K562 (cell line): ENCODE measurements around the gene RAB3GAP2. TPM values are rescaled to one million over a fixed set of nuclear protein-coding genes. Genes with fewer than 3 reads are reported as not detected.

Experiments used
- ATAC-seq: fragments of 200-7000 bp; cut with Tn5 transposase; 3 replicates; pipeline ENCODE4 v1.9.1; 2020; ENCODE audit warnings: moderate library complexity
- BruUV-seq: library from RNA; stranded (reverse); fragments of 400-500 nt; replicated peaks from 2 replicates; lab custom pipeline; 2021; lab: Mats Ljungman, UMichigan
- CTCF ChIA-PET: fragments of 300-600 bp; formaldehyde crosslinking; extraction: SDS; loops from one replicate; lab custom pipeline; 2021; ENCODE audit warnings: low intra/inter-chr PET ratio; lab: Yijun Ruan, JAX
- POLR2A ChIA-PET: fragments of 300-600, 350-650 bp; sonication (Branson Sonifier 250); formaldehyde crosslinking; extraction: SDS; loops from one replicate; lab custom pipeline; 2021; ENCODE audit warnings: antibody characterized with exemption, inconsistent platforms; lab: Yijun Ruan, JAX
- DNase-seq, 4 experiments: peaks; one replicate each; pipeline versions ENCODE4 v3.0.0 to v3.0.0-alpha.2; 2011 to 2018; ENCODE audit warnings: low spot score in 3 of 4, mixed read lengths in 3 of 4; ENCODE audit errors: extremely low read depth in 1 of 4
- FAIRE-seq: peaks from 2 replicates; lab custom pipeline; 2011; peaks lifted over from hg19 to GRCh38; lab: Jason Lieb, UNC
- H2AFZ ChIP-seq: 2 replicates; pipeline ENCODE4 v1.6.0; 2011; ENCODE audit warnings: low read depth, low read length, control low read depth, inconsistent platforms
- H3K27ac ChIP-seq: fragments of 200-600 bp; 3 replicates; pipeline ENCODE4 v1.8.0; 2011; ENCODE audit warnings: low read depth, mild to moderate bottlenecking, control low read depth, inconsistent platforms, low read length, moderate library complexity, mixed read lengths; ENCODE audit errors: extremely low read depth
- H3K27me3 ChIP-seq, 2 experiments: fragments of 300-600 bp in 1 of 2; 2 replicates in 1 of 2; 3 replicates in 1 of 2; pipeline versions ENCODE4 v1.6.0 to v1.8.0; 2011; ENCODE audit warnings: inconsistent platforms in 2 of 2, low read length in 2 of 2, mild to moderate bottlenecking in 1 of 2, mixed read lengths in 1 of 2, moderate library complexity in 1 of 2; ENCODE audit not compliant: control insufficient read depth in 2 of 2, insufficient read depth in 2 of 2
- H3K36me3 ChIP-seq: fragments of 300-600 bp; 3 replicates; pipeline ENCODE4 v1.8.0; 2011; ENCODE audit warnings: mild to moderate bottlenecking, low read length, inconsistent platforms; ENCODE audit not compliant: control insufficient read depth, insufficient read depth
- H3K4me1 ChIP-seq, 2 experiments: fragments of 200-600 bp in 1 of 2; replicated peaks in 1 of 2; 2 replicates in 1 of 2; 3 replicates in 1 of 2; pipeline versions ENCODE4 v1.5.1 to v1.8.0; 2011; ENCODE audit warnings: inconsistent platforms in 2 of 2, low read length in 2 of 2, mild to moderate bottlenecking in 1 of 2, mixed read lengths in 1 of 2, moderate library complexity in 1 of 2; ENCODE audit not compliant: control insufficient read depth in 2 of 2, insufficient read depth in 2 of 2
- H3K4me2 ChIP-seq: 2 replicates; pipeline ENCODE4 v1.6.1; 2011; ENCODE audit warnings: low read length, control low read depth, inconsistent platforms, mixed read lengths; ENCODE audit not compliant: insufficient read depth
- H3K4me3 ChIP-seq: fragments of 200-600 bp; sonication (generic), shearing (Covaris generic); 2 replicates; pipeline ENCODE4 v1.5.1; 2016; ENCODE audit warnings: control low read depth, inconsistent platforms
- H3K79me2 ChIP-seq: fragments of 200-600 bp; 3 replicates; pipeline ENCODE4 v1.8.0; 2011; ENCODE audit warnings: low read length, inconsistent platforms; ENCODE audit not compliant: control insufficient read depth, insufficient read depth
- H3K9ac ChIP-seq, 2 experiments: 2 replicates each; pipeline versions ENCODE4 v1.6.0 to v1.6.1; 2011; ENCODE audit warnings: low read depth in 2 of 2, low read length in 2 of 2, control low read depth in 1 of 2, inconsistent platforms in 1 of 2, mild to moderate bottlenecking in 1 of 2, mixed read lengths in 1 of 2; ENCODE audit not compliant: insufficient read depth in 1 of 2
- H3K9me1 ChIP-seq: one replicate; pipeline ENCODE4 v1.6.0; 2011; ENCODE audit warnings: inconsistent platforms, mild to moderate bottlenecking, low read length, moderate library complexity; ENCODE audit not compliant: control insufficient read depth, insufficient read depth
- H3K9me3 ChIP-seq: replicated peaks from 2 replicates; pipeline ENCODE4 v1.5.1; 2011; ENCODE audit warnings: low read depth, low read length, inconsistent platforms; ENCODE audit not compliant: control insufficient read depth, insufficient read depth
- H4K20me1 ChIP-seq: replicated peaks from 2 replicates; pipeline ENCODE4 v1.6.1; 2011; ENCODE audit warnings: low read length, inconsistent platforms, mixed read lengths; ENCODE audit not compliant: control insufficient read depth, insufficient read depth
- WGBS: fragments of 100-300 bp; shearing (Covaris generic); methylation state at CpG from one replicate; pipeline ENCODE4 v1.1.6; 2016; ENCODE audit warnings: low coverage, mixed read lengths; ENCODE audit not compliant: insufficient coverage; ENCODE audit errors: missing lambda C conversion rate; 5-methylcytosine and 5-hydroxymethylcytosine counted together
- in situ Hi-C: fragments of 300-500 bp; cut with MboI; formaldehyde crosslinking; loops from 4 replicates; pipeline ENCODE4 v1.15.0; 2018; ENCODE audit warnings: inconsistent platforms, mixed read lengths
- intact Hi-C: fragments of 100-400 bp; cut with micrococcal nuclease; formaldehyde crosslinking; loops from 2 replicates; pipeline ENCODE4 v1.14.2; 2022
- polyA plus RNA-seq, 8 experiments: library from polyadenylated mRNA; depleted of rRNA in 4 of 8; stranded (reverse) in 5 of 8; unstranded in 3 of 8; fragments of >200 nt; fragmentation: Nextera tagmentation in 2 of 8; fragmentation: Illumina TruSeq in 1 of 8; extraction: Ambion mirVana in 2 of 8; extraction: Trizol in 1 of 8; gene quantifications; 2 replicates each; pipeline versions ENCODE4 v1.2.1 to v1.2.3, GENCODE V29; 2011 to 2014; ENCODE audit warnings: inconsistent platforms in 1 of 8, missing spikeins in 1 of 8
- total RNA-seq, 7 experiments: library from RNA; depleted of rRNA in 6 of 7; stranded (reverse); fragments of >200 nt in 6 of 7; fragmentation: Illumina TruSeq in 2 of 7; extraction: Trizol in 2 of 7; gene quantifications; 2 replicates each; pipeline versions ENCODE4 v1.2.1 to v1.2.3, GENCODE V29; 2011 to 2021; ENCODE audit warnings: low replicate concordance in 1 of 7
- TF ChIP-seq, protein P1 (sequence below), 2 experiments: fragments of 450-650 bp in 1 of 2; sonication (generic) in 1 of 2; formaldehyde crosslinking in 1 of 2; IDR thresholded peaks; 2 replicates each; pipeline versions ENCODE4 v1.7.1 to v1.9.0; 2016 to 2022; ENCODE audit warnings: inconsistent platforms in 1 of 2, mild to moderate bottlenecking in 1 of 2, missing genetic modification reagents in 1 of 2
- TF ChIP-seq, protein P2 (sequence below), 2 experiments: fragments of 150-350 bp in 1 of 2; IDR thresholded peaks; 2 replicates each; pipeline ENCODE4 v1.6.1; 2012 to 2016; ENCODE audit warnings: low read depth in 2 of 2, low read length in 2 of 2, mild to moderate bottlenecking in 1 of 2, moderate library complexity in 1 of 2

RAB3GAP2 gene
- total and polyA plus RNA-seq, 9 of the 15 experiments (the other 6 are each of a cell fraction or from before 2014, with no cell fraction given): 14.1 to 69.1 (median 32.2) TPM

DNA sequence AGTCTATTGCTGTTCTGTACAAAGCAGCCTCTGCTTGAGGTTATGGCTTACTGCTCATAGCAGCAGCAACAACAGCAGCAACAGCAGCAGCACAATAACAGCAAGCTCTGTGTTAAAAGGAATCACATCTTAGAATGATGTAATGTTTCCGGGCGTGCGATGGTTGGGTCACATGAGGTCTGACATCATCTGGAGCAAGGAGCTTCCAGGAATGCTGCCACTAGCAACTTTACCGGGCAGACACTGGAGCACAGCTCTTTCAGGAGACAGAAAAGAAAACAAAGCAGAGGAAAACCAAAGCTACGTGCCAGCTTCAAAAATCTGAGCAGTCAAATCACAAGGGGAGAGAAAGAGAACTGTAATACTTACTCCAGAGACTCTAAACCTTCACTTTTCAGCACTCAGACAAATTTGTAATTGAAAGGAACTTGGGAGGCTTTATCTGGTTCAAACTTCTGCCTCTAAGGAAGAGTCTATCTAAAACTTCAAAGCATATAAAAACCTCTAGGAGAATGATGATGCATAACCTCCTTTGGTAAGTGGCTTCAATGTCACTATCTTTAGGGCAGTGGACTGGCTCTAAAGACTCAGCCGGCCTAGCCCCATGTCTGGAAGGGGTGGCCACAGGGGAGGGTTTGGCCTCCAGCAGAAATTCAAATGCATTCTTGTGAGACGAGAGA lies 28.3 kb upstream of the RAB3GAP2 start:
- no peaks in the 10 kb centered on the region for H4K20me1 ChIP-seq
- in situ Hi-C loops: no loop called here
- CTCF ChIA-PET: no interaction called here
- H3K9me1 ChIP-seq: no peaks in the 10 kb centered on the region
- BruUV-seq: TSS peak; percentile 97
- H3K9me3 ChIP-seq: no peaks in the 10 kb centered on the region
- H3K36me3 ChIP-seq: no peaks in the 10 kb centered on the region
- peak overlapping the region; percentile 7 to 58; a peak in 3 of 4 replicates for H3K9ac ChIP-seq
- H2AFZ ChIP-seq: peak overlapping the region; percentile 68
- POLR2A ChIA-PET: interaction anchor here (0.6 to 1.1 kb wide), 8 partner anchors 10 to 254 kb away, joined by 3 to 9 read pairs (median 4); partner anchors contain the start of genes EPRS1 and RAB3GAP2
- DNase-seq (peak; percentile 38 to 82 (median 52)), FAIRE-seq (peak; percentile 78), ATAC-seq (peak; percentile 89)
- intact Hi-C loops: no loop called here
- peak overlapping the region; percentile 58 for H3K4me2 ChIP-seq
- no peaks in the 10 kb centered on the region; a peak in 1 of 5 replicates for H3K27me3 ChIP-seq
- 0 out of 2 replicates have a peak overlapping the region, but pooled peaks have one; percentile 1 for H3K4me3 ChIP-seq
- peaks cover 3 to 5% of the 10 kb centered on the region in 2 experiments; a peak in 3 of 5 replicates for H3K4me1 ChIP-seq
- peak overlapping the region; percentile 49 for H3K27ac ChIP-seq
- no peaks in the 10 kb centered on the region for H3K79me2 ChIP-seq
- 1% methylated on average over 7 of the region's 7 CpGs for WGBS
- TF ChIP-seq, protein P1, sequence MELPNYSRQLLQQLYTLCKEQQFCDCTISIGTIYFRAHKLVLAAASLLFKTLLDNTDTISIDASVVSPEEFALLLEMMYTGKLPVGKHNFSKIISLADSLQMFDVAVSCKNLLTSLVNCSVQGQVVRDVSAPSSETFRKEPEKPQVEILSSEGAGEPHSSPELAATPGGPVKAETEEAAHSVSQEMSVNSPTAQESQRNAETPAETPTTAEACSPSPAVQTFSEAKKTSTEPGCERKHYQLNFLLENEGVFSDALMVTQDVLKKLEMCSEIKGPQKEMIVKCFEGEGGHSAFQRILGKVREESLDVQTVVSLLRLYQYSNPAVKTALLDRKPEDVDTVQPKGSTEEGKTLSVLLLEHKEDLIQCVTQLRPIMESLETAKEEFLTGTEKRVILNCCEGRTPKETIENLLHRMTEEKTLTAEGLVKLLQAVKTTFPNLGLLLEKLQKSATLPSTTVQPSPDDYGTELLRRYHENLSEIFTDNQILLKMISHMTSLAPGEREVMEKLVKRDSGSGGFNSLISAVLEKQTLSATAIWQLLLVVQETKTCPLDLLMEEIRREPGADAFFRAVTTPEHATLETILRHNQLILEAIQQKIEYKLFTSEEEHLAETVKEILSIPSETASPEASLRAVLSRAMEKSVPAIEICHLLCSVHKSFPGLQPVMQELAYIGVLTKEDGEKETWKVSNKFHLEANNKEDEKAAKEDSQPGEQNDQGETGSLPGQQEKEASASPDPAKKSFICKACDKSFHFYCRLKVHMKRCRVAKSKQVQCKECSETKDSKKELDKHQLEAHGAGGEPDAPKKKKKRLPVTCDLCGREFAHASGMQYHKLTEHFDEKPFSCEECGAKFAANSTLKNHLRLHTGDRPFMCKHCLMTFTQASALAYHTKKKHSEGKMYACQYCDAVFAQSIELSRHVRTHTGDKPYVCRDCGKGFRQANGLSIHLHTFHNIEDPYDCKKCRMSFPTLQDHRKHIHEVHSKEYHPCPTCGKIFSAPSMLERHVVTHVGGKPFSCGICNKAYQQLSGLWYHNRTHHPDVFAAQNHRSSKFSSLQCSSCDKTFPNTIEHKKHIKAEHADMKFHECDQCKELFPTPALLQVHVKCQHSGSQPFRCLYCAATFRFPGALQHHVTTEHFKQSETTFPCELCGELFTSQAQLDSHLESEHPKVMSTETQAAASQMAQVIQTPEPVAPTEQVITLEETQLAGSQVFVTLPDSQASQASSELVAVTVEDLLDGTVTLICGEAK (IDR thresholded peaks at IDR 0.05): peak; percentile 45; the same call in 1 of the 2 replicates
- TF ChIP-seq, protein P1 (CRISPR knock-in tag; IDR thresholded peaks at IDR 0.05): no peak
- TF ChIP-seq, protein P2, sequence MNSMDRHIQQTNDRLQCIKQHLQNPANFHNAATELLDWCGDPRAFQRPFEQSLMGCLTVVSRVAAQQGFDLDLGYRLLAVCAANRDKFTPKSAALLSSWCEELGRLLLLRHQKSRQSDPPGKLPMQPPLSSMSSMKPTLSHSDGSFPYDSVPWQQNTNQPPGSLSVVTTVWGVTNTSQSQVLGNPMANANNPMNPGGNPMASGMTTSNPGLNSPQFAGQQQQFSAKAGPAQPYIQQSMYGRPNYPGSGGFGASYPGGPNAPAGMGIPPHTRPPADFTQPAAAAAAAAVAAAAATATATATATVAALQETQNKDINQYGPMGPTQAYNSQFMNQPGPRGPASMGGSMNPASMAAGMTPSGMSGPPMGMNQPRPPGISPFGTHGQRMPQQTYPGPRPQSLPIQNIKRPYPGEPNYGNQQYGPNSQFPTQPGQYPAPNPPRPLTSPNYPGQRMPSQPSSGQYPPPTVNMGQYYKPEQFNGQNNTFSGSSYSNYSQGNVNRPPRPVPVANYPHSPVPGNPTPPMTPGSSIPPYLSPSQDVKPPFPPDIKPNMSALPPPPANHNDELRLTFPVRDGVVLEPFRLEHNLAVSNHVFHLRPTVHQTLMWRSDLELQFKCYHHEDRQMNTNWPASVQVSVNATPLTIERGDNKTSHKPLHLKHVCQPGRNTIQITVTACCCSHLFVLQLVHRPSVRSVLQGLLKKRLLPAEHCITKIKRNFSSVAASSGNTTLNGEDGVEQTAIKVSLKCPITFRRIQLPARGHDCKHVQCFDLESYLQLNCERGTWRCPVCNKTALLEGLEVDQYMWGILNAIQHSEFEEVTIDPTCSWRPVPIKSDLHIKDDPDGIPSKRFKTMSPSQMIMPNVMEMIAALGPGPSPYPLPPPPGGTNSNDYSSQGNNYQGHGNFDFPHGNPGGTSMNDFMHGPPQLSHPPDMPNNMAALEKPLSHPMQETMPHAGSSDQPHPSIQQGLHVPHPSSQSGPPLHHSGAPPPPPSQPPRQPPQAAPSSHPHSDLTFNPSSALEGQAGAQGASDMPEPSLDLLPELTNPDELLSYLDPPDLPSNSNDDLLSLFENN (IDR thresholded peaks at IDR 0.05; ENCODE audit: low read depth in 2 of 2, low read length in 2 of 2): no peak
